PC-3 (cell line): ENCODE results near the gene FOS. TPM values are rescaled to one million over a fixed set of nuclear protein-coding genes. Genes with fewer than 3 reads are reported as not detected.

ENCODE experiments used
- ATAC-seq: fragments of 200-7000 bp; cut with Tn5 transposase; 2 replicates; pipeline ENCODE4 v1.9.1; 2020; ENCODE audit warnings: mild to moderate bottlenecking, moderate library complexity
- BruUV-seq: library from RNA; stranded (reverse); fragments of 400-500 nt; replicated peaks from 2 replicates; lab custom pipeline; 2021; lab: Mats Ljungman, UMichigan
- CTCF ChIA-PET: fragments of 300-600 bp; sonication (Branson Sonifier 250); formaldehyde crosslinking; loops from one replicate; lab custom pipeline; 2022; ENCODE audit warnings: antibody characterized with exemption; lab: Charles Lee
- POLR2A ChIA-PET: fragments of 300-600 bp; sonication (Branson Sonifier 250); formaldehyde crosslinking; loops from one replicate; lab custom pipeline; 2022; ENCODE audit warnings: antibody characterized with exemption; ENCODE audit not compliant: unreplicated experiment; lab: Charles Lee
- DNase-seq: peaks from one replicate; pipeline ENCODE4 v3.0.0-alpha.2; 2015
- H2AFZ ChIP-seq: fragments of 300-600 bp; sonication (generic); 2 replicates; pipeline ENCODE4 v1.6.0; 2016; ENCODE audit warnings: antibody characterized with exemption, low read length
- H3F3A ChIP-seq: fragments of 300-600 bp; sonication (generic); one replicate; pipeline ENCODE4 v1.6.0; 2017; ENCODE audit warnings: antibody characterized with exemption, low read length, control low read depth, mild to moderate bottlenecking; ENCODE audit not compliant: unreplicated experiment
- H3K27ac ChIP-seq: fragments of 300-600 bp; sonication (generic); 2 replicates; pipeline ENCODE4 v1.5.1; 2016; ENCODE audit warnings: mild to moderate bottlenecking, low read length
- H3K27me3 ChIP-seq: fragments of 300-600 bp; sonication (generic); 2 replicates; pipeline ENCODE4 v1.6.1; 2016; ENCODE audit warnings: low read length, mixed read lengths
- H3K36me3 ChIP-seq: fragments of 300-600 bp; sonication (generic); 2 replicates; pipeline ENCODE4 v1.6.1; 2016; ENCODE audit warnings: low read depth, mixed run types, low read length, mixed read lengths
- H3K4me1 ChIP-seq: fragments of 300-600 bp; sonication (generic); 2 replicates; pipeline ENCODE4 v1.5.1; 2016; ENCODE audit warnings: low read length; ENCODE audit not compliant: insufficient read depth
- H3K4me2 ChIP-seq: fragments of 300-600 bp; sonication (generic); 2 replicates; pipeline ENCODE4 v1.6.0; 2016; ENCODE audit warnings: low read length
- H3K4me3 ChIP-seq: fragments of 300-600 bp; sonication (generic); 2 replicates; pipeline ENCODE4 v1.5.1; 2016; ENCODE audit warnings: mild to moderate bottlenecking, low read length, mixed read lengths
- H3K79me2 ChIP-seq: fragments of 300-600 bp; sonication (generic); 2 replicates; pipeline ENCODE4 v1.6.1; 2017; ENCODE audit warnings: low read length, mixed read lengths
- H3K9ac ChIP-seq: fragments of 300-600 bp; sonication (generic); 2 replicates; pipeline ENCODE4 v1.6.0; 2016; ENCODE audit warnings: mild to moderate bottlenecking, low read length
- H3K9me2 ChIP-seq: fragments of 300-600 bp; sonication (generic); replicated peaks from 2 replicates; pipeline ENCODE4 v1.6.1; 2016; ENCODE audit warnings: mixed run types, low read length, mixed read lengths
- H3K9me3 ChIP-seq: fragments of 300-600 bp; sonication (generic); 2 replicates; pipeline ENCODE4 v1.6.1; 2016; ENCODE audit warnings: low read length, mixed read lengths
- H4K20me1 ChIP-seq: fragments of 300-600 bp; sonication (generic); 2 replicates; pipeline ENCODE4 v1.6.1; 2016; ENCODE audit warnings: low read length, mixed read lengths
- CTCF ChIP-seq: fragments of 300-600 bp; sonication (generic); conservative IDR thresholded peaks from 2 replicates; pipeline ENCODE4 v1.5.1; 2017; ENCODE audit warnings: antibody characterized with exemption, low read depth, mild to moderate bottlenecking, low read length
- EZH2 ChIP-seq: fragments of 300-600 bp; sonication (generic); IDR thresholded peaks from one replicate; pipeline ENCODE4 v1.6.1; 2017; ENCODE audit warnings: antibody characterized with exemption, mild to moderate bottlenecking, low read length; ENCODE audit not compliant: unreplicated experiment
- EZH2phosphoT487 ChIP-seq: fragments of 300-600 bp; sonication (generic); IDR thresholded peaks from 2 replicates; pipeline ENCODE4 v1.6.1; 2018; ENCODE audit warnings: mild to moderate bottlenecking, antibody characterized with exemption, low read length, borderline replicate concordance
- intact Hi-C: fragments of 100-400 bp; cut with micrococcal nuclease; formaldehyde crosslinking; loops from 2 replicates; pipeline ENCODE4 v1.9.0; 2023
- total RNA-seq: library from RNA; depleted of rRNA; stranded (reverse); fragments of >200 nt; gene quantifications from 2 replicates; pipeline ENCODE4 v1.2.3, GENCODE V29; 2014; rRNA removed

The FOS gene
- total RNA-seq, 1 experiment from 2014 or later = 99.2 TPM

DNA sequence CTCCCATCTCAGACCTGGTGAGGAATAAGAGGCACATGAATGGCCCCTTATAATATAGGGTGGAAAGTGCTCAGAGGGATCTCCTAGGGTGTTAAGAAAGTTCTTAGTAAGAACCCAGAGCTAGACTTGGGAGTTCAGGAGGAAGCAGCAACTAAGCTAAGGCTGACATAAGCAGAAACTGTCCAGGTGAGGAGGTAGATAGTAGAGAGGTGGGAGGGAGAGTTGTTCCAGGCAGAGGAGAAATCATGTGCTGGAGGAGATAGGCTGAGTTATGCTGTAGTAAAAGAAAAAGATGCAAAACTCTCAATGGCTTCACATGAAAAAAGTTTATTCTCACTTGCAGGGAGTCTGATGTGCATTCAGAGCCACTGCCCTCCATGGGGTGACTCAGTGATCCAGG, 50.7 kb downstream of the FOS start:
- H3K36me3 ChIP-seq = no peaks in the 10 kb centered on the region
- H3K9ac ChIP-seq = no peak overlapping the region
- no peaks in the 10 kb centered on the region for H3K9me2 ChIP-seq
- H3K4me2 ChIP-seq = no peak overlapping the region
- ATAC-seq (no peak), DNase-seq (no peak)
- no peaks in the 10 kb centered on the region for H4K20me1 ChIP-seq
- no TSS peak for BruUV-seq
- H3K4me3 ChIP-seq = no peak overlapping the region
- no peaks in the 10 kb centered on the region for H3K4me1 ChIP-seq
- POLR2A ChIA-PET = no interaction called here
- H3K9me3 ChIP-seq = no peaks in the 10 kb centered on the region
- H3K27ac ChIP-seq = no peak overlapping the region
- no peaks in the 10 kb centered on the region for H3F3A ChIP-seq
- CTCF ChIA-PET = no interaction called here
- TF ChIP-seq EZH2 = no peak
- no peak for TF ChIP-seq EZH2phosphoT487
- no peak for TF ChIP-seq CTCF
- H3K27me3 ChIP-seq = peaks cover 53% of the 10 kb centered on the region
- intact Hi-C loops = no loop called here
- no peaks in the 10 kb centered on the region for H3K79me2 ChIP-seq
- no peak overlapping the region for H2AFZ ChIP-seq

DNA sequence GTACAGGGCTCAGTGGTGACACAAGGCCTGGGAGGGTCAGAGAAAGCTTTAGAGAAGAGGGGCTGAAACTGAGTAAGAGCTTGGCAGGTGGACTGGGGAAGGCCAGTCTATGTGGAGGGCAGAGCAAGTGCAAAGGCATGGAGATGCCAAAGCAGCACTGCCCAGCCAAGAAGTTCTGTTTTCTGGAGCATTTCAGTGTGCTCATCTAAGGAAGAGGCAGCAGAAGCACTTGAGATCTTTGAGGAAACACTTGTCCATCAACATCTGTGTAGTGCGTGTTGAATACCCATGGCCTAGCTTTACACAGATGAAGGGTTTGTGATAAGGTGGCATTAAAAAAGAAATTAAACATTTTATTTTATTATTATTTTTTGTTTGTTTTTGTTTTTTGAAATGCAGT, 52.8 kb downstream of the FOS start:
- no peaks in the 10 kb centered on the region for H3K9me2 ChIP-seq
- H3K9me3 ChIP-seq = no peaks in the 10 kb centered on the region
- H3K4me1 ChIP-seq = no peaks in the 10 kb centered on the region
- no peak overlapping the region for H3K4me2 ChIP-seq
- no TSS peak for BruUV-seq
- DNase-seq (no peak), ATAC-seq (no peak)
- H3K27me3 ChIP-seq = peaks cover 51% of the 10 kb centered on the region
- no peak overlapping the region for H3K9ac ChIP-seq
- intact Hi-C loops = no loop called here
- H3K4me3 ChIP-seq = no peak overlapping the region
- no peak overlapping the region for H2AFZ ChIP-seq
- H3K36me3 ChIP-seq = no peaks in the 10 kb centered on the region
- no peaks in the 10 kb centered on the region for H4K20me1 ChIP-seq
- no peaks in the 10 kb centered on the region for H3K79me2 ChIP-seq
- no peaks in the 10 kb centered on the region for H3F3A ChIP-seq
- no peak overlapping the region for H3K27ac ChIP-seq
- TF ChIP-seq EZH2phosphoT487 = no peak
- TF ChIP-seq CTCF = no peak
- CTCF ChIA-PET = no interaction called here
- POLR2A ChIA-PET = no interaction called here

Other genes with a start within 250 kb of the FOS start
- gene MLH3, start 227.4 kb upstream of the FOS start, total RNA-seq = 7.9 and 13.2 TPM in 2 replicates
- 22.6 and 23.5 TPM in 2 replicates for gene ACYP1, start 214.8 kb upstream of the FOS start, total RNA-seq
- gene ZC2HC1C, start 209.2 kb upstream of the FOS start, total RNA-seq = 3.4 and 9.5 TPM in 2 replicates
- 29.6 and 44.5 TPM in 2 replicates for gene NEK9, start 151.8 kb upstream of the FOS start, total RNA-seq
- 246 and 253 TPM in 2 replicates for gene TMED10, start 102.2 kb upstream of the FOS start, total RNA-seq
- 5.8 and 8.2 TPM in 2 replicates for gene JDP2, start 149.2 kb downstream of the FOS start, total RNA-seq
- not detected in 2 replicates for gene BATF, start 243.6 kb downstream of the FOS start, total RNA-seq